ENCODE results near the gene PRR18. TPM values are rescaled to one million over a fixed set of nuclear protein-coding genes. Genes with fewer than 3 reads are reported as not detected.
A peak's percentile ranks its signal among the peaks of the same experiment; 100 is the strongest.

Gene PRR18
- total and polyA plus RNA-seq, 2 of the 13 experiments (the other 11 are each of a cell fraction or from before 2014, with no cell fraction given) = 0.04 TPM

DNA sequence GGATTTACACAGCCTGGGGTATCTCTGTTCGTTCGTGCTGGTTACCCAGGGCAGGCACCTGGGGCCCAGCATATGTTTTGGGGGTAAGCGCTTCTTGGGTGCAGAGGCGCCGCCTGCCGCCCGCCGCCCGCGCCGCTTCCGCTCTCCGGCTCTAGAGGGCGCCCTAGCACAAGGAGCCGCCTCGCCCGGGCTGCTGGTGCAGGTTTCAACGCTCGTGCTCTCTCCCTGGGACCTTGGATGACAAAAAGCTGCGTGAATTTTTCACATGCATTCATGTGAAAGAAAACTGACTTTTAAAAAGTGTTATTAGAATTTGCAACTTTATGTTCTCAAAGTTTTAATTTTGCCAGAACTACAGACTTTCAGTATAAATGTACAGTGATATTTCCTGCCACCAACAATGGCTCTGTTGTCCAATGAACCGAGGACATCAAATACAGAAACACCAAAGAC, 32.5 kb downstream of the PRR18 start (continued):
- TF ChIP-seq, protein P1, sequence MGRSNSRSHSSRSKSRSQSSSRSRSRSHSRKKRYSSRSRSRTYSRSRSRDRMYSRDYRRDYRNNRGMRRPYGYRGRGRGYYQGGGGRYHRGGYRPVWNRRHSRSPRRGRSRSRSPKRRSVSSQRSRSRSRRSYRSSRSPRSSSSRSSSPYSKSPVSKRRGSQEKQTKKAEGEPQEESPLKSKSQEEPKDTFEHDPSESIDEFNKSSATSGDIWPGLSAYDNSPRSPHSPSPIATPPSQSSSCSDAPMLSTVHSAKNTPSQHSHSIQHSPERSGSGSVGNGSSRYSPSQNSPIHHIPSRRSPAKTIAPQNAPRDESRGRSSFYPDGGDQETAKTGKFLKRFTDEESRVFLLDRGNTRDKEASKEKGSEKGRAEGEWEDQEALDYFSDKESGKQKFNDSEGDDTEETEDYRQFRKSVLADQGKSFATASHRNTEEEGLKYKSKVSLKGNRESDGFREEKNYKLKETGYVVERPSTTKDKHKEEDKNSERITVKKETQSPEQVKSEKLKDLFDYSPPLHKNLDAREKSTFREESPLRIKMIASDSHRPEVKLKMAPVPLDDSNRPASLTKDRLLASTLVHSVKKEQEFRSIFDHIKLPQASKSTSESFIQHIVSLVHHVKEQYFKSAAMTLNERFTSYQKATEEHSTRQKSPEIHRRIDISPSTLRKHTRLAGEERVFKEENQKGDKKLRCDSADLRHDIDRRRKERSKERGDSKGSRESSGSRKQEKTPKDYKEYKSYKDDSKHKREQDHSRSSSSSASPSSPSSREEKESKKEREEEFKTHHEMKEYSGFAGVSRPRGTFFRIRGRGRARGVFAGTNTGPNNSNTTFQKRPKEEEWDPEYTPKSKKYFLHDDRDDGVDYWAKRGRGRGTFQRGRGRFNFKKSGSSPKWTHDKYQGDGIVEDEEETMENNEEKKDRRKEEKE (IDR thresholded peaks at IDR 0.05) = no peak
- TF ChIP-seq NRL (CRISPR knock-in tag; IDR thresholded peaks at IDR 0.05; ENCODE audit: borderline replicate concordance) = 0 out of 2 replicates have a peak, but pooled peaks have one; percentile 45
- TF ChIP-seq, protein P2, sequence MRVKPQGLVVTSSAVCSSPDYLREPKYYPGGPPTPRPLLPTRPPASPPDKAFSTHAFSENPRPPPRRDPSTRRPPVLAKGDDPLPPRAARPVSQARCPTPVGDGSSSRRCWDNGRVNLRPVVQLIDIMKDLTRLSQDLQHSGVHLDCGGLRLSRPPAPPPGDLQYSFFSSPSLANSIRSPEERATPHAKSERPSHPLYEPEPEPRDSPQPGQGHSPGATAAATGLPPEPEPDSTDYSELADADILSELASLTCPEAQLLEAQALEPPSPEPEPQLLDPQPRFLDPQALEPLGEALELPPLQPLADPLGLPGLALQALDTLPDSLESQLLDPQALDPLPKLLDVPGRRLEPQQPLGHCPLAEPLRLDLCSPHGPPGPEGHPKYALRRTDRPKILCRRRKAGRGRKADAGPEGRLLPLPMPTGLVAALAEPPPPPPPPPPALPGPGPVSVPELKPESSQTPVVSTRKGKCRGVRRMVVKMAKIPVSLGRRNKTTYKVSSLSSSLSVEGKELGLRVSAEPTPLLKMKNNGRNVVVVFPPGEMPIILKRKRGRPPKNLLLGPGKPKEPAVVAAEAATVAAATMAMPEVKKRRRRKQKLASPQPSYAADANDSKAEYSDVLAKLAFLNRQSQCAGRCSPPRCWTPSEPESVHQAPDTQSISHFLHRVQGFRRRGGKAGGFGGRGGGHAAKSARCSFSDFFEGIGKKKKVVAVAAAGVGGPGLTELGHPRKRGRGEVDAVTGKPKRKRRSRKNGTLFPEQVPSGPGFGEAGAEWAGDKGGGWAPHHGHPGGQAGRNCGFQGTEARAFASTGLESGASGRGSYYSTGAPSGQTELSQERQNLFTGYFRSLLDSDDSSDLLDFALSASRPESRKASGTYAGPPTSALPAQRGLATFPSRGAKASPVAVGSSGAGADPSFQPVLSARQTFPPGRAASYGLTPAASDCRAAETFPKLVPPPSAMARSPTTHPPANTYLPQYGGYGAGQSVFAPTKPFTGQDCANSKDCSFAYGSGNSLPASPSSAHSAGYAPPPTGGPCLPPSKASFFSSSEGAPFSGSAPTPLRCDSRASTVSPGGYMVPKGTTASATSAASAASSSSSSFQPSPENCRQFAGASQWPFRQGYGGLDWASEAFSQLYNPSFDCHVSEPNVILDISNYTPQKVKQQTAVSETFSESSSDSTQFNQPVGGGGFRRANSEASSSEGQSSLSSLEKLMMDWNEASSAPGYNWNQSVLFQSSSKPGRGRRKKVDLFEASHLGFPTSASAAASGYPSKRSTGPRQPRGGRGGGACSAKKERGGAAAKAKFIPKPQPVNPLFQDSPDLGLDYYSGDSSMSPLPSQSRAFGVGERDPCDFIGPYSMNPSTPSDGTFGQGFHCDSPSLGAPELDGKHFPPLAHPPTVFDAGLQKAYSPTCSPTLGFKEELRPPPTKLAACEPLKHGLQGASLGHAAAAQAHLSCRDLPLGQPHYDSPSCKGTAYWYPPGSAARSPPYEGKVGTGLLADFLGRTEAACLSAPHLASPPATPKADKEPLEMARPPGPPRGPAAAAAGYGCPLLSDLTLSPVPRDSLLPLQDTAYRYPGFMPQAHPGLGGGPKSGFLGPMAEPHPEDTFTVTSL (CRISPR knock-in tag; IDR thresholded peaks at IDR 0.05; ENCODE audit: borderline replicate concordance) = 0 out of 2 replicates have a peak, but pooled peaks have one; percentile 16
- 0 out of 2 replicates have a peak, but pooled peaks have one; percentile 25 for TF ChIP-seq ZNF605 (CRISPR knock-in tag; IDR thresholded peaks at IDR 0.05)
- peak; percentile 60; the same call in 1 of the 2 replicates for TF ChIP-seq POGZ (CRISPR knock-in tag; IDR thresholded peaks at IDR 0.05)
- TF ChIP-seq MAFF (IDR thresholded peaks at IDR 0.05; ENCODE audit: low read depth, low read length) = no peak
- TF ChIP-seq, protein P3, sequence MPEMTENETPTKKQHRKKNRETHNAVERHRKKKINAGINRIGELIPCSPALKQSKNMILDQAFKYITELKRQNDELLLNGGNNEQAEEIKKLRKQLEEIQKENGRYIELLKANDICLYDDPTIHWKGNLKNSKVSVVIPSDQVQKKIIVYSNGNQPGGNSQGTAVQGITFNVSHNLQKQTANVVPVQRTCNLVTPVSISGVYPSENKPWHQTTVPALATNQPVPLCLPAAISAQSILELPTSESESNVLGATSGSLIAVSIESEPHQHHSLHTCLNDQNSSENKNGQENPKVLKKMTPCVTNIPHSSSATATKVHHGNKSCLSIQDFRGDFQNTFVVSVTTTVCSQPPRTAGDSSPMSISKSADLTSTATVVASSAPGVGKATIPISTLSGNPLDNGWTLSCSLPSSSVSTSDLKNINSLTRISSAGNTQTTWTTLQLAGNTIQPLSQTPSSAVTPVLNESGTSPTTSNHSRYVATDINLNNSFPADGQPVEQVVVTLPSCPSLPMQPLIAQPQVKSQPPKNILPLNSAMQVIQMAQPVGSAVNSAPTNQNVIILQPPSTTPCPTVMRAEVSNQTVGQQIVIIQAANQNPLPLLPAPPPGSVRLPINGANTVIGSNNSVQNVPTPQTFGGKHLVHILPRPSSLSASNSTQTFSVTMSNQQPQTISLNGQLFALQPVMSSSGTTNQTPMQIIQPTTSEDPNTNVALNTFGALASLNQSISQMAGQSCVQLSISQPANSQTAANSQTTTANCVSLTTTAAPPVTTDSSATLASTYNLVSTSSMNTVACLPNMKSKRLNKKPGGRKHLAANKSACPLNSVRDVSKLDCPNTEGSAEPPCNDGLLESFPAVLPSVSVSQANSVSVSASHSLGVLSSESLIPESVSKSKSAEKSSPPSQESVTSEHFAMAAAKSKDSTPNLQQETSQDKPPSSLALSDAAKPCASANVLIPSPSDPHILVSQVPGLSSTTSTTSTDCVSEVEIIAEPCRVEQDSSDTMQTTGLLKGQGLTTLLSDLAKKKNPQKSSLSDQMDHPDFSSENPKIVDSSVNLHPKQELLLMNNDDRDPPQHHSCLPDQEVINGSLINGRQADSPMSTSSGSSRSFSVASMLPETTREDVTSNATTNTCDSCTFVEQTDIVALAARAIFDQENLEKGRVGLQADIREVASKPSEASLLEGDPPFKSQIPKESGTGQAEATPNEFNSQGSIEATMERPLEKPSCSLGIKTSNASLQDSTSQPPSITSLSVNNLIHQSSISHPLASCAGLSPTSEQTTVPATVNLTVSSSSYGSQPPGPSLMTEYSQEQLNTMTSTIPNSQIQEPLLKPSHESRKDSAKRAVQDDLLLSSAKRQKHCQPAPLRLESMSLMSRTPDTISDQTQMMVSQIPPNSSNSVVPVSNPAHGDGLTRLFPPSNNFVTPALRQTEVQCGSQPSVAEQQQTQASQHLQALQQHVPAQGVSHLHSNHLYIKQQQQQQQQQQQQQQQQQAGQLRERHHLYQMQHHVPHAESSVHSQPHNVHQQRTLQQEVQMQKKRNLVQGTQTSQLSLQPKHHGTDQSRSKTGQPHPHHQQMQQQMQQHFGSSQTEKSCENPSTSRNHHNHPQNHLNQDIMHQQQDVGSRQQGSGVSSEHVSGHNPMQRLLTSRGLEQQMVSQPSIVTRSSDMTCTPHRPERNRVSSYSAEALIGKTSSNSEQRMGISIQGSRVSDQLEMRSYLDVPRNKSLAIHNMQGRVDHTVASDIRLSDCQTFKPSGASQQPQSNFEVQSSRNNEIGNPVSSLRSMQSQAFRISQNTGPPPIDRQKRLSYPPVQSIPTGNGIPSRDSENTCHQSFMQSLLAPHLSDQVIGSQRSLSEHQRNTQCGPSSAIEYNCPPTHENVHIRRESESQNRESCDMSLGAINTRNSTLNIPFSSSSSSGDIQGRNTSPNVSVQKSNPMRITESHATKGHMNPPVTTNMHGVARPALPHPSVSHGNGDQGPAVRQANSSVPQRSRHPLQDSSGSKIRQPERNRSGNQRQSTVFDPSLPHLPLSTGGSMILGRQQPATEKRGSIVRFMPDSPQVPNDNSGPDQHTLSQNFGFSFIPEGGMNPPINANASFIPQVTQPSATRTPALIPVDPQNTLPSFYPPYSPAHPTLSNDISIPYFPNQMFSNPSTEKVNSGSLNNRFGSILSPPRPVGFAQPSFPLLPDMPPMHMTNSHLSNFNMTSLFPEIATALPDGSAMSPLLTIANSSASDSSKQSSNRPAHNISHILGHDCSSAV (CRISPR knock-in tag; IDR thresholded peaks at IDR 0.05; ENCODE audit: borderline replicate concordance) = no peak
- peak; percentile 79 for TF ChIP-seq ZNF891 (CRISPR knock-in tag; IDR thresholded peaks at IDR 0.05)
- TF ChIP-seq, protein P4, sequence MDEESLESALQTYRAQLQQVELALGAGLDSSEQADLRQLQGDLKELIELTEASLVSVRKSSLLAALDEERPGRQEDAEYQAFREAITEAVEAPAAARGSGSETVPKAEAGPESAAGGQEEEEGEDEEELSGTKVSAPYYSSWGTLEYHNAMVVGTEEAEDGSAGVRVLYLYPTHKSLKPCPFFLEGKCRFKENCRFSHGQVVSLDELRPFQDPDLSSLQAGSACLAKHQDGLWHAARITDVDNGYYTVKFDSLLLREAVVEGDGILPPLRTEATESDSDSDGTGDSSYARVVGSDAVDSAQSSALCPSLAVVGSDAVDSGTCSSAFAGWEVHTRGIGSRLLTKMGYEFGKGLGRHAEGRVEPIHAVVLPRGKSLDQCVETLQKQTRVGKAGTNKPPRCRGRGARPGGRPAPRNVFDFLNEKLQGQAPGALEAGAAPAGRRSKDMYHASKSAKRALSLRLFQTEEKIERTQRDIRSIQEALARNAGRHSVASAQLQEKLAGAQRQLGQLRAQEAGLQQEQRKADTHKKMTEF (CRISPR knock-in tag; IDR thresholded peaks at IDR 0.05) = peak; percentile 29; the same call in 1 of the 2 replicates
- TF ChIP-seq ETV5 (CRISPR knock-in tag; IDR thresholded peaks at IDR 0.05; ENCODE audit: borderline replicate concordance) = peak; percentile 36; the same call in 1 of the 2 replicates

Measured in HepG2 (cell line).